ENCODE results near the gene CRYAB. TPM values are rescaled to one million over a fixed set of nuclear protein-coding genes. Genes with fewer than 3 reads are reported as not detected.

The CRYAB gene
- total RNA-seq, 1 experiment from 2014 or later: 2.1 TPM

DNA sequence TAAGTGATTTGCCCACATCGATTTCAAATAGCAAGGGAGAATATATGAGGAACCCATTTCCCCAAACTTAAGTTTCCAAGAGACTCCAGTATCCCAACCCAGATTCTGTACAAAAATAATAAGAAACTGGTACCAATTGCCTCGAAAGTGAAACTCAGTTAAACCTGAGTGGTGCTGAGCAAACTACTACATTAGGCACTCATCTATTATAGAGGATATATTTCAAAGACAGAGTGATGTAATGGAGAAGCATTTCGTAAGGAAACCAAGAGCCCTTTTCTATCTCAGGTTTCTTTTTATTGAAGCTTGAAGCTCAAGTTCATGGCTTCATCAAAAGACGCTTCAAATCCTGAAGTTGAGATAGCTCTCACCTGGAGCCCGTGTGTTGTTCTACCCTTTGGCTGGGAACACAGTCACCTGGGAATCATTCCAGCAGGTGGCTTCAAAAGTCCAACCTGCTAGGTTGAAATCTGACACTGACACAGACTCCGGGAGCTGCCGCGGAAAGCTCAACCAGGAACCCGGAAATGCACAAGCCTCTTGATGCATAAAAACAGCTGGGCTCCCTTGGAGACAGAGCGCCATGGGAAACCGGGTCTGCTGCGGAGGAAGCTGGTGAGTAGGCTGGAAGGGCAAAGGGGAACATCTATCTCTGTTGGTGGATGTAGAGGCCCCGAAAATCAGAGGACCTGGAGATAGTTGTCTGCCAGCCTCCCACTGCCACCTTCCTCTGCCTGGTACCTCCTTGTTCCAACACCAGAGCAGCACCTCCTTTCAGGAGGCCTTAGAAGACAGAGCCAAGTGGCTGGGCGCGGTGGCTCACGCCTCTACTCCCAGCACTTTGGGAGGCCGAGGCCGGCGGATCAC is 7.1 kb upstream of the CRYAB start, which contains the start of gene C11orf52:
C11orf52 (plus strand) TSS at position 524 of the 867 bp plus-strand sequence; CDS start at position 584, 60 bp downstream.
- ATAC-seq: peak; percentile 97
- Mint-ChIP-seq H3K27me3 (ENCODE audit: low read depth) (no peaks in the 10 kb centered on the region; the same call in 1 of the 2 replicates), H3K4me3 (peak within 1 kb of the TSS; percentile 57), H3K36me3 (no peaks in the 10 kb centered on the region; the same call in 1 of the 2 replicates), H3K27ac (peak within 1 kb of the TSS; percentile 85), H3K9me3 (no peaks in the 10 kb centered on the region), H3K4me1 (peaks cover 42% of the 10 kb centered on the region)
- peak; percentile 80 for DNase-seq (ENCODE audit: low spot score)
- POLR2A ChIA-PET: interaction anchor here (0.6 to 1.9 kb wide), 7 partner anchors 8 to 64 kb away, joined by 3 to 12 read pairs (median 6); partner anchors contain the start of gene ALG9
- CTCF ChIA-PET: interaction anchor here (0.7 to 3.1 kb wide), 16 partner anchors 8 to 362 kb away, joined by 3 to 34 read pairs (median 4); partner anchors contain the start of gene ALG9
- TF ChIP-seq, protein P1, sequence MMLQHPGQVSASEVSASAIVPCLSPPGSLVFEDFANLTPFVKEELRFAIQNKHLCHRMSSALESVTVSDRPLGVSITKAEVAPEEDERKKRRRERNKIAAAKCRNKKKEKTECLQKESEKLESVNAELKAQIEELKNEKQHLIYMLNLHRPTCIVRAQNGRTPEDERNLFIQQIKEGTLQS (CRISPR knock-in tag; conservative IDR thresholded peaks at IDR 0.05): no peak
- no peak for TF ChIP-seq NR1H2 (CRISPR knock-in tag; IDR thresholded peaks at IDR 0.05)
- no peak for TF ChIP-seq MXD4 (CRISPR knock-in tag; IDR thresholded peaks at IDR 0.05; ENCODE audit: borderline replicate concordance)
- TF ChIP-seq, protein P2, sequence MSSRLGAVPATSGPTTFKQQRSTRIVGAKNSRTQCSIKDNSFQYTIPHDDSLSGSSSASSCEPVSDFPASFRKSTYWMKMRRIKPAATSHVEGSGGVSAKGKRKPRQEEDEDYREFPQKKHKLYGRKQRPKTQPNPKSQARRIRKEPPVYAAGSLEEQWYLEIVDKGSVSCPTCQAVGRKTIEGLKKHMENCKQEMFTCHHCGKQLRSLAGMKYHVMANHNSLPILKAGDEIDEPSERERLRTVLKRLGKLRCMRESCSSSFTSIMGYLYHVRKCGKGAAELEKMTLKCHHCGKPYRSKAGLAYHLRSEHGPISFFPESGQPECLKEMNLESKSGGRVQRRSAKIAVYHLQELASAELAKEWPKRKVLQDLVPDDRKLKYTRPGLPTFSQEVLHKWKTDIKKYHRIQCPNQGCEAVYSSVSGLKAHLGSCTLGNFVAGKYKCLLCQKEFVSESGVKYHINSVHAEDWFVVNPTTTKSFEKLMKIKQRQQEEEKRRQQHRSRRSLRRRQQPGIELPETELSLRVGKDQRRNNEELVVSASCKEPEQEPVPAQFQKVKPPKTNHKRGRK (CRISPR knock-in tag; IDR thresholded peaks at IDR 0.05; ENCODE audit: borderline replicate concordance): no peak
- TF ChIP-seq OVOL2 (CRISPR knock-in tag; IDR thresholded peaks at IDR 0.05; ENCODE audit: borderline replicate concordance): no peak
- TF ChIP-seq TEAD4 (CRISPR knock-in tag; IDR thresholded peaks at IDR 0.05): no peak
- peak; percentile 95 for TF ChIP-seq ETV6 (CRISPR knock-in tag; IDR thresholded peaks at IDR 0.05)
- no peak for TF ChIP-seq ELF4 (CRISPR knock-in tag; IDR thresholded peaks at IDR 0.05; ENCODE audit: low read depth)
- peak; percentile 68; the same call in 1 of the 2 replicates for TF ChIP-seq FOXK1 (CRISPR knock-in tag; IDR thresholded peaks at IDR 0.05)
- TF ChIP-seq, protein P3, sequence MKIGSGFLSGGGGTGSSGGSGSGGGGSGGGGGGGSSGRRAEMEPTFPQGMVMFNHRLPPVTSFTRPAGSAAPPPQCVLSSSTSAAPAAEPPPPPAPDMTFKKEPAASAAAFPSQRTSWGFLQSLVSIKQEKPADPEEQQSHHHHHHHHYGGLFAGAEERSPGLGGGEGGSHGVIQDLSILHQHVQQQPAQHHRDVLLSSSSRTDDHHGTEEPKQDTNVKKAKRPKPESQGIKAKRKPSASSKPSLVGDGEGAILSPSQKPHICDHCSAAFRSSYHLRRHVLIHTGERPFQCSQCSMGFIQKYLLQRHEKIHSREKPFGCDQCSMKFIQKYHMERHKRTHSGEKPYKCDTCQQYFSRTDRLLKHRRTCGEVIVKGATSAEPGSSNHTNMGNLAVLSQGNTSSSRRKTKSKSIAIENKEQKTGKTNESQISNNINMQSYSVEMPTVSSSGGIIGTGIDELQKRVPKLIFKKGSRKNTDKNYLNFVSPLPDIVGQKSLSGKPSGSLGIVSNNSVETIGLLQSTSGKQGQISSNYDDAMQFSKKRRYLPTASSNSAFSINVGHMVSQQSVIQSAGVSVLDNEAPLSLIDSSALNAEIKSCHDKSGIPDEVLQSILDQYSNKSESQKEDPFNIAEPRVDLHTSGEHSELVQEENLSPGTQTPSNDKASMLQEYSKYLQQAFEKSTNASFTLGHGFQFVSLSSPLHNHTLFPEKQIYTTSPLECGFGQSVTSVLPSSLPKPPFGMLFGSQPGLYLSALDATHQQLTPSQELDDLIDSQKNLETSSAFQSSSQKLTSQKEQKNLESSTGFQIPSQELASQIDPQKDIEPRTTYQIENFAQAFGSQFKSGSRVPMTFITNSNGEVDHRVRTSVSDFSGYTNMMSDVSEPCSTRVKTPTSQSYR (CRISPR knock-in tag; IDR thresholded peaks at IDR 0.05): no peak
- no peak for TF ChIP-seq ZNF423 (CRISPR knock-in tag; IDR thresholded peaks at IDR 0.05)
- peak; percentile 70 for TF ChIP-seq TEAD1 (CRISPR knock-in tag; IDR thresholded peaks at IDR 0.05)
- TF ChIP-seq, protein P4, sequence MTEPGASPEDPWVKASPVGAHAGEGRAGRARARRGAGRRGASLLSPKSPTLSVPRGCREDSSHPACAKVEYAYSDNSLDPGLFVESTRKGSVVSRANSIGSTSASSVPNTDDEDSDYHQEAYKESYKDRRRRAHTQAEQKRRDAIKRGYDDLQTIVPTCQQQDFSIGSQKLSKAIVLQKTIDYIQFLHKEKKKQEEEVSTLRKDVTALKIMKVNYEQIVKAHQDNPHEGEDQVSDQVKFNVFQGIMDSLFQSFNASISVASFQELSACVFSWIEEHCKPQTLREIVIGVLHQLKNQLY (CRISPR knock-in tag; IDR thresholded peaks at IDR 0.05): no peak
- TF ChIP-seq, protein P5, sequence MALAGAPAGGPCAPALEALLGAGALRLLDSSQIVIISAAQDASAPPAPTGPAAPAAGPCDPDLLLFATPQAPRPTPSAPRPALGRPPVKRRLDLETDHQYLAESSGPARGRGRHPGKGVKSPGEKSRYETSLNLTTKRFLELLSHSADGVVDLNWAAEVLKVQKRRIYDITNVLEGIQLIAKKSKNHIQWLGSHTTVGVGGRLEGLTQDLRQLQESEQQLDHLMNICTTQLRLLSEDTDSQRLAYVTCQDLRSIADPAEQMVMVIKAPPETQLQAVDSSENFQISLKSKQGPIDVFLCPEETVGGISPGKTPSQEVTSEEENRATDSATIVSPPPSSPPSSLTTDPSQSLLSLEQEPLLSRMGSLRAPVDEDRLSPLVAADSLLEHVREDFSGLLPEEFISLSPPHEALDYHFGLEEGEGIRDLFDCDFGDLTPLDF (CRISPR knock-in tag; IDR thresholded peaks at IDR 0.05): no peak
- TF ChIP-seq, protein P6, sequence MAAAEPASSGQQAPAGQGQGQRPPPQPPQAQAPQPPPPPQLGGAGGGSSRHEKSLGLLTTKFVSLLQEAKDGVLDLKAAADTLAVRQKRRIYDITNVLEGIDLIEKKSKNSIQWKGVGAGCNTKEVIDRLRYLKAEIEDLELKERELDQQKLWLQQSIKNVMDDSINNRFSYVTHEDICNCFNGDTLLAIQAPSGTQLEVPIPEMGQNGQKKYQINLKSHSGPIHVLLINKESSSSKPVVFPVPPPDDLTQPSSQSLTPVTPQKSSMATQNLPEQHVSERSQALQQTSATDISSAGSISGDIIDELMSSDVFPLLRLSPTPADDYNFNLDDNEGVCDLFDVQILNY (CRISPR knock-in tag; IDR thresholded peaks at IDR 0.05): no peak
- TF ChIP-seq, protein P7, sequence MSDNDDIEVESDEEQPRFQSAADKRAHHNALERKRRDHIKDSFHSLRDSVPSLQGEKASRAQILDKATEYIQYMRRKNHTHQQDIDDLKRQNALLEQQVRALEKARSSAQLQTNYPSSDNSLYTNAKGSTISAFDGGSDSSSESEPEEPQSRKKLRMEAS (CRISPR knock-in tag; IDR thresholded peaks at IDR 0.05): peak; percentile 51; the same call in 1 of the 2 replicates
- TF ChIP-seq, protein P8, sequence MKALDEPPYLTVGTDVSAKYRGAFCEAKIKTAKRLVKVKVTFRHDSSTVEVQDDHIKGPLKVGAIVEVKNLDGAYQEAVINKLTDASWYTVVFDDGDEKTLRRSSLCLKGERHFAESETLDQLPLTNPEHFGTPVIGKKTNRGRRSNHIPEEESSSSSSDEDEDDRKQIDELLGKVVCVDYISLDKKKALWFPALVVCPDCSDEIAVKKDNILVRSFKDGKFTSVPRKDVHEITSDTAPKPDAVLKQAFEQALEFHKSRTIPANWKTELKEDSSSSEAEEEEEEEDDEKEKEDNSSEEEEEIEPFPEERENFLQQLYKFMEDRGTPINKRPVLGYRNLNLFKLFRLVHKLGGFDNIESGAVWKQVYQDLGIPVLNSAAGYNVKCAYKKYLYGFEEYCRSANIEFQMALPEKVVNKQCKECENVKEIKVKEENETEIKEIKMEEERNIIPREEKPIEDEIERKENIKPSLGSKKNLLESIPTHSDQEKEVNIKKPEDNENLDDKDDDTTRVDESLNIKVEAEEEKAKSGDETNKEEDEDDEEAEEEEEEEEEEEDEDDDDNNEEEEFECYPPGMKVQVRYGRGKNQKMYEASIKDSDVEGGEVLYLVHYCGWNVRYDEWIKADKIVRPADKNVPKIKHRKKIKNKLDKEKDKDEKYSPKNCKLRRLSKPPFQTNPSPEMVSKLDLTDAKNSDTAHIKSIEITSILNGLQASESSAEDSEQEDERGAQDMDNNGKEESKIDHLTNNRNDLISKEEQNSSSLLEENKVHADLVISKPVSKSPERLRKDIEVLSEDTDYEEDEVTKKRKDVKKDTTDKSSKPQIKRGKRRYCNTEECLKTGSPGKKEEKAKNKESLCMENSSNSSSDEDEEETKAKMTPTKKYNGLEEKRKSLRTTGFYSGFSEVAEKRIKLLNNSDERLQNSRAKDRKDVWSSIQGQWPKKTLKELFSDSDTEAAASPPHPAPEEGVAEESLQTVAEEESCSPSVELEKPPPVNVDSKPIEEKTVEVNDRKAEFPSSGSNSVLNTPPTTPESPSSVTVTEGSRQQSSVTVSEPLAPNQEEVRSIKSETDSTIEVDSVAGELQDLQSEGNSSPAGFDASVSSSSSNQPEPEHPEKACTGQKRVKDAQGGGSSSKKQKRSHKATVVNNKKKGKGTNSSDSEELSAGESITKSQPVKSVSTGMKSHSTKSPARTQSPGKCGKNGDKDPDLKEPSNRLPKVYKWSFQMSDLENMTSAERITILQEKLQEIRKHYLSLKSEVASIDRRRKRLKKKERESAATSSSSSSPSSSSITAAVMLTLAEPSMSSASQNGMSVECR (CRISPR knock-in tag; IDR thresholded peaks at IDR 0.05; ENCODE audit: borderline replicate concordance): no peak
- no peak for TF ChIP-seq CREB1 (CRISPR knock-in tag; IDR thresholded peaks at IDR 0.05)
- no peak for TF ChIP-seq PRRX2 (CRISPR knock-in tag; IDR thresholded peaks at IDR 0.05)
- no peak for TF ChIP-seq NFYB (CRISPR knock-in tag; conservative IDR thresholded peaks at IDR 0.05; ENCODE audit: low read depth)
- no peak for TF ChIP-seq ZNF396 (CRISPR knock-in tag; IDR thresholded peaks at IDR 0.05; ENCODE audit: borderline replicate concordance)
- TF ChIP-seq, protein P9, sequence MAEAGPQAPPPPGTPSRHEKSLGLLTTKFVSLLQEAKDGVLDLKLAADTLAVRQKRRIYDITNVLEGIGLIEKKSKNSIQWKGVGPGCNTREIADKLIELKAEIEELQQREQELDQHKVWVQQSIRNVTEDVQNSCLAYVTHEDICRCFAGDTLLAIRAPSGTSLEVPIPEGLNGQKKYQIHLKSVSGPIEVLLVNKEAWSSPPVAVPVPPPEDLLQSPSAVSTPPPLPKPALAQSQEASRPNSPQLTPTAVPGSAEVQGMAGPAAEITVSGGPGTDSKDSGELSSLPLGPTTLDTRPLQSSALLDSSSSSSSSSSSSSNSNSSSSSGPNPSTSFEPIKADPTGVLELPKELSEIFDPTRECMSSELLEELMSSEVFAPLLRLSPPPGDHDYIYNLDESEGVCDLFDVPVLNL (CRISPR knock-in tag; IDR thresholded peaks at IDR 0.05; ENCODE audit: borderline replicate concordance, low read depth): no peak

Data from WTC11 (cell line).